Measurements from ENCODE around the gene AKNAD1.

DNA sequence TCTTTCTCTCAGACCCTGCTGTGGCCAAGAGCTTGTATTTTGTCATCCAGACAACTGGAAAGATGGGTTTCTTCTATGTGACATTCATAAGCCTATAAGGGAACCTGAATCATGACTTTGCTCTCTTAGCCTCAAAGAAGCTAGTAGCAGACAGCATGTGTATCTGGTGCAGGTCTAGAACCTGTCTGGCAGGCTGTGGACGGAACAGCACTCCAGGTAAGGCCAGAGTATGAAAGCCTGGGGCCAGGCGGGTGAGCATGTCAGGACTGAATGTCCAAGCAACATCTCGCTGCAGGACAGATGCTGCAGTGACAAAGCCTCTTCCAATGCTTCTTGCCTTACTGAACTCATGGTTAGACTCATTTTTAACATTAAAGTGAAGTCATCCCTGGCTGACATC, 32.8 kb downstream of the AKNAD1 start:
- no peak for TF ChIP-seq POLR2A (IDR thresholded peaks at IDR 0.05)
- TF ChIP-seq, protein P1, sequence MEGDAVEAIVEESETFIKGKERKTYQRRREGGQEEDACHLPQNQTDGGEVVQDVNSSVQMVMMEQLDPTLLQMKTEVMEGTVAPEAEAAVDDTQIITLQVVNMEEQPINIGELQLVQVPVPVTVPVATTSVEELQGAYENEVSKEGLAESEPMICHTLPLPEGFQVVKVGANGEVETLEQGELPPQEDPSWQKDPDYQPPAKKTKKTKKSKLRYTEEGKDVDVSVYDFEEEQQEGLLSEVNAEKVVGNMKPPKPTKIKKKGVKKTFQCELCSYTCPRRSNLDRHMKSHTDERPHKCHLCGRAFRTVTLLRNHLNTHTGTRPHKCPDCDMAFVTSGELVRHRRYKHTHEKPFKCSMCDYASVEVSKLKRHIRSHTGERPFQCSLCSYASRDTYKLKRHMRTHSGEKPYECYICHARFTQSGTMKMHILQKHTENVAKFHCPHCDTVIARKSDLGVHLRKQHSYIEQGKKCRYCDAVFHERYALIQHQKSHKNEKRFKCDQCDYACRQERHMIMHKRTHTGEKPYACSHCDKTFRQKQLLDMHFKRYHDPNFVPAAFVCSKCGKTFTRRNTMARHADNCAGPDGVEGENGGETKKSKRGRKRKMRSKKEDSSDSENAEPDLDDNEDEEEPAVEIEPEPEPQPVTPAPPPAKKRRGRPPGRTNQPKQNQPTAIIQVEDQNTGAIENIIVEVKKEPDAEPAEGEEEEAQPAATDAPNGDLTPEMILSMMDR (IDR thresholded peaks at IDR 0.05), result no peak
- TF ChIP-seq EP300 (IDR thresholded peaks at IDR 0.05), result no peak

Measured in tibial nerve (tissue), 4 donors.